ENCODE measurements around the gene FGD6. TPM values are rescaled to one million over a fixed set of nuclear protein-coding genes. Genes with fewer than 3 reads are reported as not detected.
"Not testable (repeated sequence)": the region's sequence is repeated elsewhere in the genome, so short reads cannot be mapped to it uniquely, and the experiment has no call there.

FGD6 gene
- total RNA-seq, 1 donor from 2014 or later = 13.2 TPM

GRCh38 chr12:95239216-95239615, 21.9 kb upstream of the FGD6 start:
- DNase-seq (ENCODE audit: low read depth) (no peak), FAIRE-seq (no peak)
- Histone ChIP-seq H3K4me3 (ENCODE audit: low read depth, low read length) (no peak overlapping the region), H3K36me3 (ENCODE audit: control insufficient read depth, insufficient read depth, low read length) (peaks cover 2% of the 10 kb centered on the region), H3K27me3 (ENCODE audit: control insufficient read depth, insufficient read depth, low read length) (no peaks in the 10 kb centered on the region)
- no peak for TF ChIP-seq CTCF (IDR thresholded peaks at IDR 0.05; ENCODE audit: insufficient read depth, low read length, severe bottlenecking)

GRCh38 chr12:95238150-95238549, 20.9 kb upstream of the FGD6 start:
- no peak for DNase-seq (ENCODE audit: low read depth)
- no peak overlapping the region for H3K4me3 ChIP-seq (ENCODE audit: low read depth, low read length)
- no peaks in the 10 kb centered on the region for H3K27me3 ChIP-seq (ENCODE audit: control insufficient read depth, insufficient read depth, low read length)
- FAIRE-seq = no peak
- peaks cover 2% of the 10 kb centered on the region for H3K36me3 ChIP-seq (ENCODE audit: control insufficient read depth, insufficient read depth, low read length)
- no peak for TF ChIP-seq CTCF (IDR thresholded peaks at IDR 0.05; ENCODE audit: insufficient read depth, low read length, severe bottlenecking)

GRCh38 chr12:95237315-95237714, 20.0 kb upstream of the FGD6 start:
- no peak for FAIRE-seq

GRCh38 chr12:95235621-95236020, 18.4 kb upstream of the FGD6 start:
- not testable (repeated sequence) for DNase-seq (ENCODE audit: low read depth); H3K27me3 ChIP-seq (ENCODE audit: control insufficient read depth, insufficient read depth, low read length); H3K36me3 ChIP-seq (ENCODE audit: control insufficient read depth, insufficient read depth, low read length); H3K4me3 ChIP-seq (ENCODE audit: low read depth, low read length); FAIRE-seq

More at GRCh38 chr12:95237315-95237714, 20.0 kb upstream of the FGD6 start:
- DNase-seq (ENCODE audit: low read depth) = no peak
- Histone ChIP-seq H3K4me3 (ENCODE audit: low read depth, low read length) (no peak overlapping the region), H3K36me3 (ENCODE audit: control insufficient read depth, insufficient read depth, low read length) (no peaks in the 10 kb centered on the region), H3K27me3 (ENCODE audit: control insufficient read depth, insufficient read depth, low read length) (no peaks in the 10 kb centered on the region)
- no peak for TF ChIP-seq CTCF (IDR thresholded peaks at IDR 0.05; ENCODE audit: insufficient read depth, low read length, severe bottlenecking)

- H3K36me3 ChIP-seq (ENCODE audit: control insufficient read depth, insufficient read depth, low read length); FAIRE-seq; DNase-seq (ENCODE audit: low read depth): not testable (repeated sequence)
Observed at GRCh38 chr12:95234187-95234586, 16.9 kb upstream of the FGD6 start.

GRCh38 chr12:95231190-95231589, 13.9 kb upstream of the FGD6 start:
- no peak for TF ChIP-seq CTCF (IDR thresholded peaks at IDR 0.05; ENCODE audit: insufficient read depth, low read length, severe bottlenecking)
- no peaks in the 10 kb centered on the region for H3K36me3 ChIP-seq (ENCODE audit: control insufficient read depth, insufficient read depth, low read length)
- H3K27me3 ChIP-seq (ENCODE audit: control insufficient read depth, insufficient read depth, low read length) = no peaks in the 10 kb centered on the region
- peak; percentile 67 for DNase-seq (ENCODE audit: low read depth)
- H3K4me3 ChIP-seq (ENCODE audit: low read depth, low read length) = no peak overlapping the region
- FAIRE-seq = no peak

More at GRCh38 chr12:95234187-95234586, 16.9 kb upstream of the FGD6 start:
- H3K4me3 ChIP-seq (ENCODE audit: low read depth, low read length); H3K27me3 ChIP-seq (ENCODE audit: control insufficient read depth, insufficient read depth, low read length): not testable (repeated sequence)

- FAIRE-seq (no peak), DNase-seq (ENCODE audit: low read depth) (no peak)
- H3K27me3 ChIP-seq (ENCODE audit: control insufficient read depth, insufficient read depth, low read length) = no peaks in the 10 kb centered on the region
- H3K36me3 ChIP-seq (ENCODE audit: control insufficient read depth, insufficient read depth, low read length) = no peaks in the 10 kb centered on the region
- no peak for TF ChIP-seq CTCF (IDR thresholded peaks at IDR 0.05; ENCODE audit: insufficient read depth, low read length, severe bottlenecking)
- H3K4me3 ChIP-seq (ENCODE audit: low read depth, low read length) = no peak overlapping the region
Observed at GRCh38 chr12:95230313-95230712, 13.0 kb upstream of the FGD6 start.
